K562 (cell line): ENCODE results near the gene VIPR1. TPM values are rescaled to one million over a fixed set of nuclear protein-coding genes. Genes with fewer than 3 reads are reported as not detected.
A peak's percentile ranks its signal among the peaks of the same experiment; 100 is the strongest.

ENCODE experiments used
- ATAC-seq: fragments of 200-7000 bp; cut with Tn5 transposase; 3 replicates; pipeline ENCODE4 v1.9.1; 2020; ENCODE audit warnings: moderate library complexity
- BruUV-seq: library from RNA; stranded (reverse); fragments of 400-500 nt; replicated peaks from 2 replicates; lab custom pipeline; 2021; lab: Mats Ljungman, UMichigan
- CTCF ChIA-PET: fragments of 300-600 bp; formaldehyde crosslinking; extraction: SDS; loops from one replicate; lab custom pipeline; 2021; ENCODE audit warnings: low intra/inter-chr PET ratio; lab: Yijun Ruan, JAX
- POLR2A ChIA-PET: fragments of 300-600, 350-650 bp; sonication (Branson Sonifier 250); formaldehyde crosslinking; extraction: SDS; loops from one replicate; lab custom pipeline; 2021; ENCODE audit warnings: antibody characterized with exemption, inconsistent platforms; lab: Yijun Ruan, JAX
- DNase-seq, 4 experiments: peaks; one replicate each; pipeline versions ENCODE4 v3.0.0 to v3.0.0-alpha.2; 2011 to 2018; ENCODE audit warnings: low spot score in 3 of 4, mixed read lengths in 3 of 4; ENCODE audit errors: extremely low read depth in 1 of 4
- FAIRE-seq: peaks from 2 replicates; lab custom pipeline; 2011; peaks lifted over from hg19 to GRCh38; lab: Jason Lieb, UNC
- H2AFZ ChIP-seq: 2 replicates; pipeline ENCODE4 v1.6.0; 2011; ENCODE audit warnings: low read depth, low read length, control low read depth, inconsistent platforms
- H3K27ac ChIP-seq: fragments of 200-600 bp; 3 replicates; pipeline ENCODE4 v1.8.0; 2011; ENCODE audit warnings: low read depth, mild to moderate bottlenecking, control low read depth, inconsistent platforms, low read length, moderate library complexity, mixed read lengths; ENCODE audit errors: extremely low read depth
- H3K27me3 ChIP-seq, 2 experiments: fragments of 300-600 bp in 1 of 2; 2 replicates in 1 of 2; 3 replicates in 1 of 2; pipeline versions ENCODE4 v1.6.0 to v1.8.0; 2011; ENCODE audit warnings: inconsistent platforms in 2 of 2, low read length in 2 of 2, mild to moderate bottlenecking in 1 of 2, mixed read lengths in 1 of 2, moderate library complexity in 1 of 2; ENCODE audit not compliant: control insufficient read depth in 2 of 2, insufficient read depth in 2 of 2
- H3K36me3 ChIP-seq: fragments of 300-600 bp; 3 replicates; pipeline ENCODE4 v1.8.0; 2011; ENCODE audit warnings: mild to moderate bottlenecking, low read length, inconsistent platforms; ENCODE audit not compliant: control insufficient read depth, insufficient read depth
- H3K4me1 ChIP-seq, 2 experiments: fragments of 200-600 bp in 1 of 2; replicated peaks in 1 of 2; 2 replicates in 1 of 2; 3 replicates in 1 of 2; pipeline versions ENCODE4 v1.5.1 to v1.8.0; 2011; ENCODE audit warnings: inconsistent platforms in 2 of 2, low read length in 2 of 2, mild to moderate bottlenecking in 1 of 2, mixed read lengths in 1 of 2, moderate library complexity in 1 of 2; ENCODE audit not compliant: control insufficient read depth in 2 of 2, insufficient read depth in 2 of 2
- H3K4me2 ChIP-seq: 2 replicates; pipeline ENCODE4 v1.6.1; 2011; ENCODE audit warnings: low read length, control low read depth, inconsistent platforms, mixed read lengths; ENCODE audit not compliant: insufficient read depth
- H3K4me3 ChIP-seq: fragments of 200-600 bp; sonication (generic), shearing (Covaris generic); 2 replicates; pipeline ENCODE4 v1.5.1; 2016; ENCODE audit warnings: control low read depth, inconsistent platforms
- H3K79me2 ChIP-seq: fragments of 200-600 bp; 3 replicates; pipeline ENCODE4 v1.8.0; 2011; ENCODE audit warnings: low read length, inconsistent platforms; ENCODE audit not compliant: control insufficient read depth, insufficient read depth
- H3K9ac ChIP-seq, 2 experiments: 2 replicates each; pipeline versions ENCODE4 v1.6.0 to v1.6.1; 2011; ENCODE audit warnings: low read depth in 2 of 2, low read length in 2 of 2, control low read depth in 1 of 2, inconsistent platforms in 1 of 2, mild to moderate bottlenecking in 1 of 2, mixed read lengths in 1 of 2; ENCODE audit not compliant: insufficient read depth in 1 of 2
- H3K9me1 ChIP-seq: one replicate; pipeline ENCODE4 v1.6.0; 2011; ENCODE audit warnings: inconsistent platforms, mild to moderate bottlenecking, low read length, moderate library complexity; ENCODE audit not compliant: control insufficient read depth, insufficient read depth
- H3K9me3 ChIP-seq: replicated peaks from 2 replicates; pipeline ENCODE4 v1.5.1; 2011; ENCODE audit warnings: low read depth, low read length, inconsistent platforms; ENCODE audit not compliant: control insufficient read depth, insufficient read depth
- H4K20me1 ChIP-seq: replicated peaks from 2 replicates; pipeline ENCODE4 v1.6.1; 2011; ENCODE audit warnings: low read length, inconsistent platforms, mixed read lengths; ENCODE audit not compliant: control insufficient read depth, insufficient read depth
- AFF4 ChIP-seq: sonication (generic); formaldehyde crosslinking; IDR thresholded peaks from 2 replicates; pipeline ENCODE4 v1.8.0; 2023; ENCODE audit warnings: mild to moderate bottlenecking, missing genetic modification reagents
- BHLHE40 ChIP-seq: IDR thresholded peaks from 2 replicates; pipeline ENCODE4 v1.6.1; 2011; ENCODE audit warnings: low read length, improper control_type of control experiment
- MEF2D ChIP-seq: conservative IDR thresholded peaks from 2 replicates; pipeline ENCODE4 v1.6.1; 2016; ENCODE audit warnings: low read depth, missing genetic modification characterization, missing compliant biosample characterization
- SMARCB1 ChIP-seq: IDR thresholded peaks from 2 replicates; pipeline ENCODE4 v1.6.1; 2011; ENCODE audit warnings: improper control_type of control experiment, low read depth; ENCODE audit not compliant: insufficient read length
- ZC3H8 ChIP-seq: fragments of 450-650 bp; IDR thresholded peaks from 2 replicates; pipeline ENCODE4 v1.6.1; 2017
- ZNF347 ChIP-seq: fragments of 450-650 bp; formaldehyde crosslinking; IDR thresholded peaks from 2 replicates; pipeline ENCODE4 v1.4.0; 2020; ENCODE audit warnings: low read depth, mild to moderate bottlenecking, moderate library complexity
- WGBS: fragments of 100-300 bp; shearing (Covaris generic); methylation state at CpG from one replicate; pipeline ENCODE4 v1.1.6; 2016; ENCODE audit warnings: low coverage, mixed read lengths; ENCODE audit not compliant: insufficient coverage; ENCODE audit errors: missing lambda C conversion rate; 5-methylcytosine and 5-hydroxymethylcytosine counted together
- in situ Hi-C: fragments of 300-500 bp; cut with MboI; formaldehyde crosslinking; loops from 4 replicates; pipeline ENCODE4 v1.15.0; 2018; ENCODE audit warnings: inconsistent platforms, mixed read lengths
- intact Hi-C: fragments of 100-400 bp; cut with micrococcal nuclease; formaldehyde crosslinking; loops from 2 replicates; pipeline ENCODE4 v1.14.2; 2022
- polyA plus RNA-seq, 8 experiments: library from polyadenylated mRNA; depleted of rRNA in 4 of 8; stranded (reverse) in 5 of 8; unstranded in 3 of 8; fragments of >200 nt; fragmentation: Nextera tagmentation in 2 of 8; fragmentation: Illumina TruSeq in 1 of 8; extraction: Ambion mirVana in 2 of 8; extraction: Trizol in 1 of 8; gene quantifications; 2 replicates each; pipeline versions ENCODE4 v1.2.1 to v1.2.3, GENCODE V29; 2011 to 2014; ENCODE audit warnings: inconsistent platforms in 1 of 8, missing spikeins in 1 of 8
- total RNA-seq, 7 experiments: library from RNA; depleted of rRNA in 6 of 7; stranded (reverse); fragments of >200 nt in 6 of 7; fragmentation: Illumina TruSeq in 2 of 7; extraction: Trizol in 2 of 7; gene quantifications; 2 replicates each; pipeline versions ENCODE4 v1.2.1 to v1.2.3, GENCODE V29; 2011 to 2021; ENCODE audit warnings: low replicate concordance in 1 of 7

The VIPR1 gene
- total and polyA plus RNA-seq, 9 of the 15 experiments (the other 6 are each of a cell fraction or from before 2014, with no cell fraction given) = 0.04 to 0.38 (median 0.12) TPM; not detected in 3

- Histone ChIP-seq H3K4me2 (no peak overlapping the region), H3K9me3 (no peaks in the 10 kb centered on the region), H3K4me1 (peaks cover 4 to 5% of the 10 kb centered on the region in 2 experiments; a peak in 3 of 5 replicates), H3K27me3 (peaks cover 0 to 29% of the 10 kb centered on the region in 2 experiments; a peak in 3 of 5 replicates), H3K79me2 (no peaks in the 10 kb centered on the region), H3K4me3 (no peak overlapping the region), H3K27ac (no peak overlapping the region), H2AFZ (no peak overlapping the region), H3K9me1 (no peaks in the 10 kb centered on the region), H3K36me3 (no peaks in the 10 kb centered on the region), H4K20me1 (peaks cover 5% of the 10 kb centered on the region), H3K9ac (no peak overlapping the region; a peak in 1 of 4 replicates)
- ATAC-seq (no peak), DNase-seq (no peak), FAIRE-seq (no peak)
- POLR2A ChIA-PET = interaction anchor here (0.8 to 2.1 kb wide), 5 partner anchors 8 to 352 kb away, joined by 3 to 8 read pairs (median 3); no protein-coding TSS in a partner anchor
- intact Hi-C loops (no loop called here), in situ Hi-C loops (no loop called here)
- CTCF ChIA-PET = no interaction called here
- TF ChIP-seq ZNF347 (CRISPR knock-in tag) (no peak), AFF4 (CRISPR knock-in tag) (no peak), BHLHE40 (0 out of 2 replicates have a peak, but pooled peaks have one; percentile 19), MEF2D (tag) (no peak), SMARCB1 (no peak), ZC3H8 (no peak)
- BruUV-seq = no TSS peak
- WGBS = 2% methylated on average over 4 of the region's 4 CpGs
Observed at GRCh38 chr3:42508562-42508961, 6.1 kb downstream of the VIPR1 start.
